ENCODE measurements around the gene ADGRE2.
"Not testable (repeated sequence)": the region's sequence is repeated elsewhere in the genome, so short reads cannot be mapped to it uniquely, and the experiment has no call there.

ADGRE2 gene

DNA sequence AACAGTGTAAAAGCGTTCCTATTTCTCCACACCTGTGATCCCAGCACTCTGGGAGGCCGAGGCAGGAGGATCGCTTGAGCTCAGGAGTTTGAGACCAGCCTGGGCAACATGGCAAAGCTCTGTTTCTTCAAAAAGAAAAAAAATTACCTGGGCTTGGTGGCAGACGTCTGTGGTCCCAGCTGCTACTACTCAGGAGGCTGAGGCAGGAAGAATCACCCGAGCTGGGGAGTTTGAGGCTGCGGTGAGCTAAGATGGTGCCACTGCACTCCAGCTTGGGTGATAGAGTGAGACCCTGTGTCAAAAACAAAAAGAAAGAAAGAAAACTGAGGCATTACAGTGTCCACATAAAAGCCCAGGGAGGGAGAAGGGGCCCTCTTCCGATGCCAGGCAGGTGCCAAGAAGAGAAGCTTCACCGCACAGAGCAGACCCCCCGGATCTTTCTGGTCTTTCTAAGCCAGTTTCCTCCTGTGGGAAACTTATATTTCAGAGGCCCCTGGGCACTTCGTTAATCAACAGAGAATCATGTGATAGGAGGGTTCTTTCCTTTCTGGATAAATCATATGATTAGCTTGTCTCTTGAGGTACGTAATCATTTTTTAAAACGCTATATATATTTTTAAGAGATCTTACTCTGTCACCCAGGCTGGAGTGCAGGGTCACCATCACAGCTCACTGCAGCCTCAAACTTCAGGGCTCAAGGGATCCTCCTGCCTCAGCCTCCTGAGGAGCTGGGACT, at the start of gene ADGRE2:
Gene ADGRE2 (minus strand): TSS at position 451 of the 736 bp plus-strand sequence. CDS start 1,804 bp downstream, outside the sequence.
- not testable (repeated sequence) for DNase-seq

DNA sequence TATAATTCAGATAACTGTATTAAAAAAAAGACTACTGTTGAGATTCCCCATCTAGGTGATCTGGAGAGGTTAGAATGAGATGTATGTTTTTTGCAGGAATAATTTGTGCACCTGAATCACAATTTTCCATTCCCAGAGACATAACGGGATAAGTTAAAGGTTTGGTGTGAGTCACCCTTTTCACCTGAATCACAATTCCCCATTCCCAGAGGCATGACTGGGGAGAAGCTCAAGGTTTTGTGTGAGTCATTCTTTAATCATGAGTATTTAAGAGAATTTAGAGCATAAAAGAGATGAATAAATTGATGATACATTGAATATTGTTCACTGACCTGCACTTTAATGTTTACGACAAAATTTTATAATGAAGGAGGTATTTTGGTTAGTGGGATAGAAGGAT, 47.6 kb upstream of the ADGRE2 start:
- DNase-seq, result no peak

DNA sequence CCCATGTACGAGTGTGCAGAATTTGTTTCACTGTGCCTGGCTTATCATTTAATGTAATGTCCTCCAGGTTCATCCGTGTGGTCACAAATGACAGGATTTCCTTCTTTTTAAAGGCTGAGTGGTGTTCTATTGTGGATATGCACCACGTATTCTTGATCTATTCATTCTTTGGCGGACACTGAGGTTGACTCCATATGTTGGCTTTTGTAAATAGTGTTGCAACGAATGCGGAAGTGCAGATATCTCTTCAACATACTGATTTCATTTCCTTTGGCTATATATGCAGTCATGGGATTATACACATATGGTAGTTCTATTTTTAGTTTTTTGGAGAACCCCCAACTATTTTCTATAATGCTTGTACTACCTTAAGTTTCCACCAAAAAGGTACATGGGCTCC, 43.6 kb upstream of the ADGRE2 start:
- DNase-seq, result no peak

DNA sequence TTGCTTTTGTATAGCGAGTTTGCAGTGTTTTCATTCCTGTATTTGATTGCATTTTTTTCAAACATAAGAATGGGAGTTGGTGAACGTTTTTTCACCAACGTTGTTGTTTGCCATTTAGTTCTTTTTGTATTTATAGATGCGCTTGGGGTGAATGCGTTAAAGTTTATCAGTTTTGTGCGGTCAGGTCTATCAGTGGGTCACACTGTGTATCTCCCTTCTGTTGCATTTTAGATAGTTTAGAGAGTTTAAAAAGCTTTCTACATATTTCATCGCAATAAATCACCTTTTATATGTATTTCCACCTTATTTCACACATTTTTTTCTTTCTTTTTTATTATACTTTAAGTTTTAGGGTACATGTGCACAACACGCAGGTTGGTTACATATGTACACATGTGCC, 40.2 kb upstream of the ADGRE2 start:
- no peak for DNase-seq

DNA sequence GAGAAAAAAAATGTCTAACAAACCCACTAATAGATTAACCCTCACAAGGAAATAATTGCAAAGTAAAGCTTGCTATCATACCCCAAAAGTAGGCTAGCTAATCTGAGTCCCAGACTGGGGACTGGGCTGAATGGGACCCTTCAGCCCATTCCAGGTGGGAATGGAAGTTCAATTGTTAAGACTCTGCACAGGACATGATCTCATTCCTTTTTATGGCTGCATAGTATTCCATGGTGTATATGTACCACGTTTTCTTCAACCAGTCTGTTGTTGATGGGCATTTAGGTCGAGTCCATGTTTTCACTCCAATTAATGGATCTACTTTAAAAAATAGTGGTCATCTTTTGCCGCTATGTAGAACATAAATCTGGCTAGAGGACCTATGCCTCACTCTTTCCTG, 38.7 kb upstream of the ADGRE2 start:
- no peak for DNase-seq

DNA sequence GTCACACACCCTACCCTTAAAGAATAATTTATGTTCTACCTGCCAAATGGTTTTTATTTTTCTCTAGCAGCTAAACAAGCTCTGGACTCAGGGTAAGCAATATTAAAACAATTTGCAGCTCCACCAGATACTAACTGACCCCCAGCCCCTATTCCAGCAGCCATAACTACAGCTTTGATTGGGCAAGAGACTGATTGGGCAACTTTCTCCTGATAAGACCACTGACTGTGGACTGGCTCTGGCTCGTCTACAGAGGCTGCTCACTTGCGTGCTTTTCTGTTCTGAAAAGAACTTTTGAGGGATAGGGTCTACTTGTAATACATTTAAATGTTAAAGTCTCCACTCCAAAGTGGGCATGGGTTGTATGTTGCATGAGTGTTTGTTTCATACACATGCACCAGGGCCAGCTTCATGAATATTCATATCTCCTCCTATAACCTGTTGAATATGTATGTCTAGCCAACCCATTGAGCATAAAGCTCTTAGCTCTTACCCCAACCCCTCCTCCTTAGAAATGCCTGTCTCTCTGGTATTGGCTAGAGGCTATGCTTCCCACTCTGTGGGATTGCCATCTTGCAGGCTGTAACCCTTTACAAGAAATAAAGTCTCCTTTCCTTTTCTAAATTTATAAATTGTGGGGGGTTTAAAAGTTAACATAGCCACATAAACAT, 36.8 kb upstream of the ADGRE2 start:
- DNase-seq, result no peak

DNA sequence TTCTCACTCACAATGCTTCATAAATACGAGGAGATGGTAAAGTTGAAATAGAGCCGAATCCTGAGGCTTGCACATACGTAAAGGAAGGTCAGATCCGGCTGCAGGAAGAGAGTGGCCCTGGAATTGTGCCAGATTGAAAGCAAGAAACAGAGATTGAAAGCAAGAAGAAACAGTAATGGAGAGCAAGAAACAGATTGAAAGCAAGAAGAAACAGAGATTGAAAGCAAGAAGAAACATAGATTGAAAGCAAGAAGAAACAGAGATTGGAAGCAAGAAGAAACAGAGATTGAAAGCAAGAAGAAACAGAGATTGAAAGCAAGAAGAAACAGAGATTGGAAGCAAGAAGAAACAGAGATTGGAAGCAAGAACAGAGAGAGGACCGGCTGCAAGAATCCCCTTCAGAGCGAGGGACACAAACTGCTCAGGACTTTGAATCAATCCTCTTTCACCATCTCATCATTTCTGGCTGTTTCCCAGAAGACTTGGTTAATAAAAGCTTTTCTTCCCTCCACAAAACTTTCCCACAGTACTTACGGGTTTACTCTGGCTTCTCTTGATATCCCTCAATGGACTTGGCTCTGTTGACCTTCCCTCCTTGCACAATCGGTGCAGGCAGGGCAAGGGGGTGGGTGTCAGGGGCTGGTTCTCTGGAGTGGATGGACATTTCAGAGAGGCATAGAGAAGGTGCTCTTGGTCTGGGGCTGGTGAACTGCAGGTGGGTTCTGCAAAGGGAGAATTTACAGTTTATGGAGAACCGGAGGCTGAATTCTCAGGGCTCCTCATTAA, 31.1 kb upstream of the ADGRE2 start:
- DNase-seq, result no peak

DNA sequence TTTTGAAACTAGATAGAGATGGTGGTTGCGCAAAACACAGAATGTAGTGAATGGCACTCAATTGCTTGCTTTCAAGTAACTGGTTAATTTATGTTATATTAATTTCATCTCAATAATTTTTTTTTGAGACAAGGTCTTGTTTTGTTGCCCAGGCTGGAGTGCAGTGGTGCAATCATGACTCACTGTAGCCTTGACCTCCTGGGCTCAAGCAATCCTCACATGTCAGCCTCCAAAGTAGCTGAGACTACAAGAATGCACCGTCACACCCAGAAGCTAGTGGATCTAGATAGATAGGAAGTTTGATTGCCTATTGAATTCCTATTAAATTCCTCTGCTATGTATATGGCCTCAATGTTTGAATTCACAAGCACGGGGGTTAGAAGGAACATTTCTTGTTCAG, 26.4 kb upstream of the ADGRE2 start:
- DNase-seq, result no peak

DNA sequence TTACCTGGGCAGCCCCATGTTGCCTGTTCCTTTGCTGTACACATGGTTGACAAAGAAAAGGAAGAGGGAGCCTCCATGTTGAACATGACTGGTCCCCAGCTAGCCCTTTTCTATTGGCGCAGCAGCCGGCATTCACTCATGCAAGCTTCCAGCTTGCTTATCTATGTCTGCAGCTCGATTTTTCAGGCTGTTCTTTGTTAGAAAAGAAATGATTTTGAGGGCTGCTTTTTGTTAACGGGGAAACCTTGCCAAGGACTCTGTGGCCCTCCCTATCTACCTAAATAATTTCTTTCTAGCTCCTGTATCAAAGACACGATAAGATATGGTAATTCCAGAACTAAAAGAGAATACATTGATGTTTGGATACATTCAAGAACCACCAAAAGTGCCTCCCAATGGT, 20.4 kb upstream of the ADGRE2 start:
- no peak for DNase-seq

DNA sequence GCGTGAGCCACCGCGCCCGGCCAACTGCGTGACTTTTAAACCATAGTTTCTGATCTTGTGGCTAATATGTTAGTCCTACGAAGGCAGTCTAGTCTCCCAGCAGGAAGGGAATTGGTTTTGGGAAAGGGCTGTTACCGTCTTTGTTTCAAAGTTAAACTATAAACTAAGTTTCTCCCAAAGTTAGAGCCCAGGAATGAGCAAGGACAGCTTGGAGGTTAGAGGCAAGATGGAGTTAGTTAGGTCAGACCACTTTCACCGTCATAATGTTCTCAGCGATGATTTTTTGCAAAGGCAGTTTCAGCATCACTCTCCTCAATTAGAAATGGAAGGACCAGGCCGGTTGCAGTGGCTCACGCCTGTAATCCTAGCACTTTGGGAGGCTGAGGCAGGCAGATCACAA, 17.7 kb upstream of the ADGRE2 start:
- no peak for DNase-seq

DNA sequence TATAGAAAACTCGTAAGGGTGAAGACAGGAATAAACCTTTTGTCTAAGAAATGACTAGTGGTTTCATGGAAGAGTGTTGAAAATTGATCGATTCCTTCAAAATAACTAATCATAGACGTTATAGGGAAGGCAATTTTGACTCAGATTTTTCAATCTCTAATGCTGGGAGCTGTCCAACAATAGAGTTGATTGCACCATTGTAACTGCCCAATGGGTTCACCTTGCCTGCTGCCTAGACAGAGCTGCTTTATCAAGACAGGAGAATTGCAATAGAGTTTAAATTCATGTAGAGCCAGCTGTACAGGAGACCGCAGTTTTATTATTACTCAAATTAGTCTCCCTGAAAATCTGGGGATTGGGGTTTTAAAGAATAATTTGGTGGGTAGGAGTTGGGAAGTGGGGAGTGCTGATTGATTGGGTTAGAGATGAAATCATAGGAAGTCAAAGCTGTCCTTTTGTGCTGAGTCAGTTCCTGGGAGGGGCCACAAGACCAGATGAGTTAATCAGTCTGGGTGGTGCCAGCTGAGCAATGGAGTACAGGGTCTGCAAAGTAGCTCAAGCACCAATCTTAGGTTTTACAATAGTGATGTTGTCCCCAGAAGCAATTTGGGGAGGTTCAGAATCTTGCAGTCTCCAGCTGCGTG, 16.8 kb upstream of the ADGRE2 start:
- no peak for DNase-seq

DNA sequence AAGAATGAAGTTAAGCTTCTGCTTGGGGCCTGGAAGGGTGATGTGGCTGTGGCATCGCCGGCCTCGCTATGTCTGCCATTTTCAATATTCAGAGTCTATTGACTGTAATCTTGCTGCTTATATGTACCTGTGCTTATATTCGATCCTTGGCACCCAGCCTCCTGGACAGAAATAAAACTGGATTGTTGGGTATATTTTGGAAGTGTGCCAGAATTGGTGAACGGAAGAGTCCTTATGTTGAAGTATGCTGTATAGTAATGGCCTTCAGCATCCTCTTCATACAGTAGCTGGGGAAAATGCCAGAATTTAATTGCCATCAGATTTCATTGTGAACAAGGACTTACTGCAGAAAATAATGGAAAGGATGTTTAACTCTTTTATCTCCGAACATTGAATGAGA, 13.9 kb upstream of the ADGRE2 start:
- not testable (repeated sequence) for DNase-seq

DNA sequence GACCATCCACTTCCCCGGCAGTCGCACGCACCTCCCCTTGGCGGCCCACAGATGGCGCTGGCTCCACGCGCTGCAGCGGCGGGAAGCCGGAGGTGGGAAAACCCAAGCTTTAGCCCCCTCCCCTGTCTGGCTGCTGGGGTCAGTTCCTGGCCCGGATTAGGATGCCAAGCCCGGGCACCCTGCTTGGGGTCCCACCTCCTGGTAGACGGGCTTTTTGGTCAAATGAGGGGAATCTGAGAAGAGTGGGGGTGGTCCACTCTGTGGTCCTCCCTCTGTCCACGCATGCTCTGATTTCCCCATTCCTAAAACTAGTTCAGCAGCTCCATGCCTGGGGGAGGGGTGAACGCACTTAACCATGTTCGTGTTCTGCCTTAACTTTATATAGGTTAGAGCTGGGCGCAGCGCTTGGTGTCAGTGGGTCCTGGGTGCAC, 8.1 kb upstream of the ADGRE2 start:
- no peak for DNase-seq

DNA sequence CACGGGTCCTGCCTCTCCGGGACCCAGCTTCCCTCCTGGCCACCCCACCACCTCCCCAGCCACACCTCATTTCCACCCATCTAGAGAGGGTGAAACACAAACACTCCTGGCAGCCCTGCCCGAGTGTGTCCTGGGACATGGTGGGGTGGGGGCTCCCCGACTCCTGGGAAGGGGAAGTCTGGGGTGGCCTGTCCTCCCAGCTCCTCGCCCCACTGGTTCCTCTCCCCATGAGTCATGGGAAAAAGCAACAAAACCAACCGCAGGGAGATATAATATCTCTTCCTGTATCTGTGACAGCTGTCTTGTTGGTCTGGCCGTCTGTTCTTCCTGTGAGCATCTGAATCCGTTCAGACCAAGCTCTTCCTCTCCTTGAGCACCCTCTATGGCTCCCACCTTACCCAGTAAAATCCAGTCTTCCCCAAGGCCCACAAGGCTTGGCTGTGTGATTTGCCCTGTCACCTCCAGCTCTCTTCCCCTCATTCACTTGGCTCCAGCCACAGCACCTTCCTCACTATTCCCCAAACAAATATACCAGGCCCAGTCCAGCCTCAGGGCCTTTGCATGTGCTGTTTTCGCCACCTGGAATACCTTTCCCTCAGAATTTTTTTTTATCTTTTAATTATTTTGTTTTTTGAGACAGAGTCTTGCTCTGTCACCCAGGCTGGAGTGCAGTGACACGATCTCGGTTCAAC, 6.9 kb upstream of the ADGRE2 start:
- DNase-seq, result not testable (repeated sequence)

DNA sequence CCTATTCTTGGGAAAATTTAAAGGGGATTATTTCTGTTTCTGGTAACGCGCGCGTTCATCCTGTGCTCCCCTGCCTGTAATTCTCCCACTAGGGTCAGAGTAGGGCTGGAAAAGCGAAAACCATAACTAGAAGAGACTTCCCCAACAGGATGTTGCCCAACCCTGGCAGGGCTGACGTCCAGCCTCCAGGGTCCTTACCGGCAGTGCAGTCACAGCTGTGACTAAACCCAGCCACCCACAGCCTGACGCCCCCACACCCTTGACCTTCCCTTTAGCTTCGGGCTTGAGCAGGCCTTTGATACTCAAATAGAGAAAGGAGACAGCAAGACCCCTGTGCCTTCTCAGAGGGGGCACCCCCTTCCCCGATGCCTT, 6.4 kb upstream of the ADGRE2 start:
- not testable (repeated sequence) for DNase-seq

DNA sequence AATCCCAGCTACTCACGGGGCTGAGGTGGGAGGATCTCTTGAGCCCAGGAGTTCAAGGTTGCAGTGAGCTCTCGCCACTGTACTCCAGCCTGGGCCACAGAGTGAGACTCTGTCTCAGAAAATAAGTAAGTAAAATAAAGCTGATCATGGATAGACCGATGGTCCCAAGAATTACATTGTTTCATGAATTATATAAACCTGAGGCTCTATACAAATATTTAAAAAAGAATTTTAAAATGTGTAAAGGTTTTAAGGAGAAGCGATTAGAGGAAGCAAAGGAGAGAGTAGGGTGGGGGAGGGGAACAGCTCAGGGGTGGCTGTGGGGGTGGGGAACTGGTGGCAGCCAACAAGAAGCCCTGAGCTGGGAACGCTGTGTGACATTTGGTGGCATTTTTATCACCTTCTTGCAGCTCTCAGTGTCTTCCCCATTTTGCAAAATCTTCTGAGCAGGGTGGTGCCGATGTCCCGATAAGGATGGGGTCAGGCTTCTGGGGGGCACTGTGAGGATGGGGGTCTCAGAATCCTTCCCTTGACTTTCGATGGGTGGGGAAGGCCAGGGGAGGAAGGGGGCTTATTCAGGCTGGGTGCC, 5.1 kb upstream of the ADGRE2 start:
- not testable (repeated sequence) for DNase-seq

DNA sequence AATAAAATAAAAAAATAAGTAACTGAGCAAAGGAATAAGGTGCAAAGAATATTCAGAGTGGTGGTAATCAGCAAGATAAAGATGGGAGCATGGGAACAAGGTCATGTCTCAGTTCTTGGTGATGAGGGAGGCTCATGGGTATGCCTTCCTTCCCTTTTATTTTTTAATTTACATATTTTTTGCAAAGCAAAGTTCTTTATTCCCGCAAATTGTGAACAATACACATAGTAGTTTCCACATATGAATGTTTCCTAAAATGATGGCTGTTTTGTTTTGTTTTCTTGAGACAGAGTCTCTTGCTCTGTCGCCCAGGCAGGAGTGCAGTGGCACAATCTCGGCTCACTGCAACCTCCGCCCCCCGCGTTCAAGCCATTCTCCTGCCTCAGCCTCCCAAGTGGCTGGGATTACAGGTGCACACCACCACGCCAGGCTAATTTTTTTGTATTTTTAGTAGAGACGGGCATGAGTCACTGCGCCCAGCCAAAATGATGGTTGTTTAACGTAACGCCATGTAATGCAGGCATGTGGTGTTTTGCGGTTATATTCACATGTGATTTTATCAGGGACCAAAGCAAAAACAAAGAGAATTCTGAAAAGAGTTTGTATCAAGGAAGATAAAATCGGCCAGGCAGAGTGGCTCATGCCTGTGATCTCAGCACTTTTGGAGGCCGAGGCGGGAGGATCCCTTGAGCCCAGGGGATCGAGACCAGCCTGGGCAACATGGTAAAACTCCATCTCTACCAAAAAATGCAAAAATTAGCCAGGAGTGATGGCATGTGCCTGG, 4.5 kb upstream of the ADGRE2 start:
- no peak for DNase-seq

DNA sequence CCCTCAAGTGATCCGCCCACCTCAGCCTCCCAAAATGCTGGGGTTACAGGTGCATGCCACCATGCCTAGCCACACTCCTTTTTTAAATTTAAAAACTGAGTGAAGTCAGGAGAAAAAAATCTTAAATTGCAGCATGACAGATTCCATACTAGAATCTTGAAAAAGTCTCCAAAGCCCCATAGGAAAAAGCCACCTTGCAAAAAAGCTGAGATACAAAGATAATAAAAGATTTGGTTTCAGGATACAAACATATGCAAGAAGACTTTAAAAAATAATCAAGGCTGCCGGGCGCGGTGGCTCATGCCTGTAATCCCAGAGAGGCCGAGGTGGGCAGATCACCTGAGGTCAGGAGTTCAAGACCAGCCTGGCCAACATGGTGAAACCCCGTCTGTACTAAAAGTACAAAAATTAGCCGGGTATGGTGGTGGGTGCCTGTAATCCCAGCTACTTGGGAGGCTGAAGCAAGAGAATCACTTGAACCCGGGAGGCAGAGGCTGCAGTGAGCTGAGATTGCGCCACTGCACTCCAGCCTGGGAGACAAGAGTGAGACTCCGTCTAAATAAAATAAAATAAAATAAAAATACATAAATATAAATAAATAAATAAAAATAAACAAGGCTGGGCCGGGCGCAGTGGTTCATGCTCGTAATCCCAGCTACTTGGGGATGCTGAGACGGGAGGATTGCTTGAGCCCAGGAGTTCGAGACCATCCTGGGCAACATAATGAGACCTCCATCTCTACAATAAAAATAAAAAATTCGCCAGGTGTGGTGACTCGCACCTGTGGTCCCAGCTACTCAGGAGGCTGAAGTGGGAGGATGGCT, 3.6 kb upstream of the ADGRE2 start:
- DNase-seq, result not testable (repeated sequence)

DNA sequence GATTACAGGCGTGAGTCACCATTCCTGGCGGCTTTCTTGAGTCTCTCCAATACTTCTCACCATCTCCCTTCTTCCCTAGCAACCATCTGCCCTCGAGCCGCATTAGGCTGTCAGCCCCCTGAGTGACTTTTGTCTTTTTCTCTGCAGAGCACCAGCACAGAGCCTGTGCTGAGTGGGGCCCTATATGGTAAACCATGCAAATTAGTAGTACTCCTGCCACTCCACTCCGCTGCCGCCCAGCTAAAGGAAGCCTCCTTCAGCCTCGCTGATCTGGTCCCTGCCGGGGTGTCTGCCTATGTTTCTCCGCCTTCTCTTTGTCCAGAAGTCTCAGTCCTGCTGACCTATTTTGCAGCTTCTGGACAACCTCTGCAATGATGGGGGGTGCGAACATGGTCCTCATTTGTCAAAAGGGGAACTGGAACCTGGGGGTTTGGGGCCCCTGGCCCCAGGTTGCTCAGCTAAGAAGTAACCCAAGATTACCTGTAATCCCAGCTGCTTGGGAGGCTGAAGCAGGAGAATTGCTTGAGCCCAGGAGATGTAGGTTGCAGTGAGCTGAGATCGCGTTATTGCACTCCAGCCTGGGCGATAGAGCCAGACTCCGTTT, 2.4 kb upstream of the ADGRE2 start:
- not testable (repeated sequence) for DNase-seq

DNA sequence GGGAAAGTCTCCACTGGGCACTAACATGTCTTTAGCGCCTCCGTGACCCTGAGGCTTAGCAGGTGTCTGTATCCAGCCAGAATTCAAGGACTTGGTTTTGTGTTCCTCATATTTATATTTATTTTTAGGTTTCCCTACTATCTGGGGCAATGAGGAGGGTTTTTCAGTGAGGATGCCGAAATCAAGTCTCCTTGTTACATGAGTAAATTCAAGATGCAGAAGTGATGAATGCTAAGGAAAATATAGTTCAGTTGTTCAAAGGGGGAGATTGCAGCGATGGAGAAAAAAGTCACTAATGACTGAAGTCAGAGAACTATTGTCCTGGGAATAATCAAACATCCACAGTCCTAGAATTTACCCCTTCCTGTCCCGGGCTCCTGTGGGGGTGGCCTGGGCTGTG, 791 bp upstream of the ADGRE2 start:
- no peak for DNase-seq
